NCI-H2107 (cell line): ENCODE data around the gene PFDN1.

ENCODE experiments used
- DNase-seq: peaks from one replicate; lab custom pipeline; 2025; lab: John Stamatoyannopoulos, UW

PFDN1 gene

GRCh38 chr5:140296289-140296688, 6.6 kb downstream of the PFDN1 start:
- DNase-seq = no peak

GRCh38 chr5:140295414-140295813, 7.5 kb downstream of the PFDN1 start:
- DNase-seq = no peak

- no peak for DNase-seq
These were observed 8.1 kb downstream of the PFDN1 start for GRCh38 chr5:140294753-140295152.

- DNase-seq = no peak
These were observed 9.1 kb downstream of the PFDN1 start for GRCh38 chr5:140293849-140294100.

- no peak for DNase-seq
These were observed 9.6 kb downstream of the PFDN1 start for GRCh38 chr5:140293091-140293848.

- no peak for DNase-seq
These were observed 10.5 kb downstream of the PFDN1 start for GRCh38 chr5:140292212-140293036.

- no peak for DNase-seq
These were observed 14.9 kb downstream of the PFDN1 start for GRCh38 chr5:140287801-140288521.

- no peak for DNase-seq
These were observed 16.5 kb downstream of the PFDN1 start for GRCh38 chr5:140286424-140286823.

GRCh38 chr5:140284013-140284412, 18.9 kb downstream of the PFDN1 start:
- DNase-seq = no peak

GRCh38 chr5:140282266-140282665, 20.6 kb downstream of the PFDN1 start:
- no peak for DNase-seq

- no peak for DNase-seq
These were observed 27.1 kb downstream of the PFDN1 start for GRCh38 chr5:140275837-140276236.

GRCh38 chr5:140273401-140273877, 29.5 kb downstream of the PFDN1 start:
- DNase-seq = no peak

- DNase-seq = no peak
These were observed 32.9 kb downstream of the PFDN1 start for GRCh38 chr5:140270008-140270407.

- no peak for DNase-seq
These were observed 35.3 kb downstream of the PFDN1 start for GRCh38 chr5:140267559-140268018.

GRCh38 chr5:140267201-140267540, 35.7 kb downstream of the PFDN1 start:
- DNase-seq = no peak

GRCh38 chr5:140266471-140267200, 36.3 kb downstream of the PFDN1 start:
- DNase-seq = no peak

- DNase-seq = no peak
These were observed 37.1 kb downstream of the PFDN1 start for GRCh38 chr5:140265845-140266244.

- no peak for DNase-seq
These were observed 40.1 kb downstream of the PFDN1 start for GRCh38 chr5:140262839-140263238.

GRCh38 chr5:140262221-140262620, 40.7 kb downstream of the PFDN1 start:
- no peak for DNase-seq

- DNase-seq = no peak
These were observed 41.3 kb downstream of the PFDN1 start for GRCh38 chr5:140261403-140262171.

GRCh38 chr5:140260089-140260656, 42.7 kb downstream of the PFDN1 start:
- no peak for DNase-seq
